Vagina (tissue), 2 donors: ENCODE results near the gene NTM. TPM values are rescaled to one million over a fixed set of nuclear protein-coding genes. Genes with fewer than 3 reads are reported as not detected.

Experiments used
- DNase-seq, 2 donors: peaks; one replicate each; pipeline ENCODE4 v3.0.0-alpha.2; 2017; ENCODE audit errors: extremely low spot score in 2 of 2
- H3K27ac ChIP-seq: fragments of 200-600 bp; sonication (generic); one replicate; pipeline ENCODE4 v1.5.1; 2019
- H3K27me3 ChIP-seq: fragments of 200-600 bp; sonication (generic); one replicate; pipeline ENCODE4 v1.5.1; 2019
- H3K36me3 ChIP-seq, 2 donors: fragments of 200-600 bp; sonication (generic); one replicate each; pipeline ENCODE4 v1.5.1; 2017 to 2019
- H3K4me1 ChIP-seq: fragments of 200-600 bp; sonication (generic); one replicate; pipeline ENCODE4 v1.5.1; 2019
- H3K4me3 ChIP-seq, 2 donors: fragments of 200-600 bp; sonication (generic); 1 replicate in 1 of 2; 2 replicates in 1 of 2; pipeline ENCODE4 v1.5.1; 2016 to 2019
- H3K9me3 ChIP-seq: fragments of 200-600 bp; sonication (generic); one replicate; pipeline ENCODE4 v1.5.1; 2019
- CTCF ChIP-seq, 3 experiments: fragments of 450-650 bp in 2 of 3; fragments of 200-600 bp in 1 of 3; sonication (generic) in 1 of 3; IDR thresholded peaks; one replicate each; pipeline ENCODE4 v1.5.1; 2017 to 2019; ENCODE audit warnings: antibody characterized with exemption in 3 of 3, mild to moderate bottlenecking in 2 of 3, moderate library complexity in 2 of 3
- POLR2A ChIP-seq, 2 donors: fragments of 450-650 bp; IDR thresholded peaks; one replicate each; pipeline ENCODE4 v1.6.1; 2017; ENCODE audit warnings: antibody characterized with exemption in 2 of 2, mild to moderate bottlenecking in 2 of 2, moderate library complexity in 2 of 2
- POLR2AphosphoS5 ChIP-seq, 2 donors: sonication (generic); formaldehyde crosslinking; IDR thresholded peaks; one replicate each; pipeline ENCODE4 v1.9.0; 2017; ENCODE audit warnings: antibody characterized with exemption in 2 of 2, mild to moderate bottlenecking in 2 of 2, low read depth in 1 of 2; ENCODE audit not compliant: insufficient read depth in 1 of 2
- intact Hi-C: fragments of 100-400 bp; cut with DNase I; formaldehyde crosslinking; loops from one replicate; pipeline ENCODE4 v1.15.1; 2023
- total RNA-seq: library from RNA; depleted of rRNA; stranded (reverse); fragments of >200 nt; gene quantifications from one replicate; pipeline ENCODE4 v1.2.3, GENCODE V29; 2016

The NTM gene
- total RNA-seq, 1 donor from 2014 or later, result 4.2 TPM

GRCh38 chr11:131833366-131833765, 463.0 kb downstream of the NTM start:
- intact Hi-C loops, result no loop called here
- Histone ChIP-seq H3K27ac (no peak overlapping the region), H3K4me1 (no peaks in the 10 kb centered on the region), H3K27me3 (no peaks in the 10 kb centered on the region), H3K4me3 (no peak overlapping the region), H3K36me3 (no peaks in the 10 kb centered on the region), H3K9me3 (no peaks in the 10 kb centered on the region)
- no peak for TF ChIP-seq POLR2A (IDR thresholded peaks at IDR 0.05)
- TF ChIP-seq CTCF (IDR thresholded peaks at IDR 0.05), result no peak
- no peak for TF ChIP-seq POLR2AphosphoS5 (IDR thresholded peaks at IDR 0.05; ENCODE audit: insufficient read depth in 1 of 2, low read depth in 1 of 2)
- no peak for DNase-seq

GRCh38 chr11:131837562-131837961, 467.1 kb downstream of the NTM start:
- H3K4me3 ChIP-seq, result no peak overlapping the region
- TF ChIP-seq POLR2A (IDR thresholded peaks at IDR 0.05), result no peak
- TF ChIP-seq POLR2AphosphoS5 (IDR thresholded peaks at IDR 0.05; ENCODE audit: insufficient read depth in 1 of 2, low read depth in 1 of 2), result no peak
- no peak for TF ChIP-seq CTCF (IDR thresholded peaks at IDR 0.05)
- no peak for DNase-seq
- intact Hi-C loops, result no loop called here
- H3K4me1 ChIP-seq, result no peaks in the 10 kb centered on the region
- H3K27ac ChIP-seq, result no peak overlapping the region
- H3K9me3 ChIP-seq, result no peaks in the 10 kb centered on the region
- H3K36me3 ChIP-seq, result no peaks in the 10 kb centered on the region
- H3K27me3 ChIP-seq, result no peaks in the 10 kb centered on the region

GRCh38 chr11:131838016-131838415, 467.6 kb downstream of the NTM start:
- Histone ChIP-seq H3K4me1 (no peaks in the 10 kb centered on the region), H3K4me3 (no peak overlapping the region), H3K27ac (no peak overlapping the region), H3K36me3 (no peaks in the 10 kb centered on the region), H3K9me3 (no peaks in the 10 kb centered on the region), H3K27me3 (no peaks in the 10 kb centered on the region)
- TF ChIP-seq POLR2A (IDR thresholded peaks at IDR 0.05), result no peak
- TF ChIP-seq CTCF (IDR thresholded peaks at IDR 0.05), result no peak
- no peak for TF ChIP-seq POLR2AphosphoS5 (IDR thresholded peaks at IDR 0.05; ENCODE audit: insufficient read depth in 1 of 2, low read depth in 1 of 2)
- intact Hi-C loops, result no loop called here
- DNase-seq, result no peak

- DNase-seq, result no peak
- H3K36me3 ChIP-seq, result no peaks in the 10 kb centered on the region
- TF ChIP-seq CTCF (IDR thresholded peaks at IDR 0.05), result no peak
- no peak for TF ChIP-seq POLR2A (IDR thresholded peaks at IDR 0.05)
- no peak for TF ChIP-seq POLR2AphosphoS5 (IDR thresholded peaks at IDR 0.05; ENCODE audit: insufficient read depth in 1 of 2, low read depth in 1 of 2)
- H3K4me1 ChIP-seq, result no peaks in the 10 kb centered on the region
- intact Hi-C loops, result no loop called here
- H3K9me3 ChIP-seq, result no peaks in the 10 kb centered on the region
- H3K27ac ChIP-seq, result no peak overlapping the region
- H3K4me3 ChIP-seq, result no peak overlapping the region
- H3K27me3 ChIP-seq, result no peaks in the 10 kb centered on the region
Measured at GRCh38 chr11:131839326-131839725, 468.9 kb downstream of the NTM start.

GRCh38 chr11:131840545-131840944, 470.1 kb downstream of the NTM start:
- H3K4me1 ChIP-seq, result no peaks in the 10 kb centered on the region
- intact Hi-C loops, result no loop called here
- H3K36me3 ChIP-seq, result no peaks in the 10 kb centered on the region
- no peak overlapping the region for H3K4me3 ChIP-seq
- no peaks in the 10 kb centered on the region for H3K27me3 ChIP-seq
- TF ChIP-seq CTCF (IDR thresholded peaks at IDR 0.05), result no peak
- no peak for TF ChIP-seq POLR2AphosphoS5 (IDR thresholded peaks at IDR 0.05; ENCODE audit: insufficient read depth in 1 of 2, low read depth in 1 of 2)
- no peak for TF ChIP-seq POLR2A (IDR thresholded peaks at IDR 0.05)
- H3K9me3 ChIP-seq, result no peaks in the 10 kb centered on the region
- no peak overlapping the region for H3K27ac ChIP-seq
- DNase-seq, result no peak
